Right atrium auricular region (tissue), 2 donors: ENCODE results near the gene ATP6V0C. TPM values are rescaled to one million over a fixed set of nuclear protein-coding genes. Genes with fewer than 3 reads are reported as not detected.

Experiments used
- DNase-seq: peaks from one replicate; pipeline ENCODE4 v3.0.0-alpha.2; 2019; ENCODE audit warnings: low spot score
- H3K27ac ChIP-seq, 2 donors: fragments of 200-600 bp; sonication (generic); 1 replicate in 1 of 2; 2 replicates in 1 of 2; pipeline ENCODE4 v1.5.1; 2016 to 2019
- H3K27me3 ChIP-seq, 2 donors: fragments of 200-600 bp; sonication (generic); one replicate each; pipeline versions ENCODE4 v1.5.1 to v1.6.0; 2017 to 2019
- H3K36me3 ChIP-seq: fragments of 200-600 bp; sonication (generic); one replicate; pipeline ENCODE4 v1.5.1; 2016
- H3K4me1 ChIP-seq, 2 donors: fragments of 200-600 bp; sonication (generic); one replicate each; pipeline versions ENCODE4 v1.5.1 to v1.6.0; 2017 to 2019
- H3K4me3 ChIP-seq, 2 donors: fragments of 200-600 bp; sonication (generic); 1 replicate in 1 of 2; 2 replicates in 1 of 2; pipeline ENCODE4 v1.5.1; 2017 to 2019; ENCODE audit warnings: mild to moderate bottlenecking in 1 of 2, moderate library complexity in 1 of 2
- H3K9me3 ChIP-seq, 2 donors: fragments of 200-600 bp; sonication (generic); one replicate each; pipeline ENCODE4 v1.5.1; 2019
- CTCF ChIP-seq, 2 donors: fragments of 200-600 bp; sonication (generic); IDR thresholded peaks; one replicate each; pipeline ENCODE4 v1.5.1; 2019; ENCODE audit warnings: antibody characterized with exemption in 2 of 2
- total RNA-seq, 2 donors: library from RNA; depleted of rRNA; stranded (reverse); fragments of >200 nt; gene quantifications; one replicate each; pipeline ENCODE4 v1.1.0, GENCODE V29; 2016

ATP6V0C gene
- 100 to 1,000 TPM in 1 of 2 donors, 10 to 100 TPM in 1; 63.7 to 107 TPM for total RNA-seq

GRCh38 chr16:2513405-2514332 lies at the start of gene ATP6V0C:
TSS of gene ATP6V0C (plus strand) at chr16:2513952. CDS start at chr16:2514104, 152 bp downstream.
- DNase-seq, result peak; percentile 93
- Histone ChIP-seq H3K27me3 (no peaks in the 10 kb centered on the region), H3K9me3 (no peaks in the 10 kb centered on the region), H3K27ac (peak within 1 kb of the TSS; percentile 98 to 99), H3K4me1 (peaks cover 0 to 63% of the 10 kb centered on the region in 2 donors), H3K36me3 (no peaks in the 10 kb centered on the region), H3K4me3 (peak within 1 kb of the TSS; percentile 91 to 98)
- no peak for TF ChIP-seq CTCF (IDR thresholded peaks at IDR 0.05)

GRCh38 chr16:2464333-2464732 lies 49.4 kb upstream of the ATP6V0C start:
- H3K9me3 ChIP-seq, result no peaks in the 10 kb centered on the region
- no peak for DNase-seq
- H3K27me3 ChIP-seq, result no peaks in the 10 kb centered on the region
- H3K4me1 ChIP-seq, result peaks cover 0 to 37% of the 10 kb centered on the region in 2 donors
- H3K4me3 ChIP-seq, result no peak overlapping the region
- no peak overlapping the region for H3K27ac ChIP-seq
- H3K36me3 ChIP-seq, result no peaks in the 10 kb centered on the region
- no peak for TF ChIP-seq CTCF (IDR thresholded peaks at IDR 0.05)

GRCh38 chr16:2465653-2466415 lies 47.9 kb upstream of the ATP6V0C start:
- no peak for DNase-seq
- TF ChIP-seq CTCF (IDR thresholded peaks at IDR 0.05), result no peak

GRCh38 chr16:2466667-2467527 lies 46.9 kb upstream of the ATP6V0C start:
- Histone ChIP-seq H3K27ac (no peak overlapping the region), H3K36me3 (no peaks in the 10 kb centered on the region), H3K4me3 (peak overlapping the region in 1 of 2 donors; percentile 64), H3K9me3 (no peaks in the 10 kb centered on the region), H3K4me1 (peaks cover 0 to 49% of the 10 kb centered on the region in 2 donors), H3K27me3 (peaks cover under 1 to 6% of the 10 kb centered on the region in 2 donors)
- no peak for DNase-seq
- no peak for TF ChIP-seq CTCF (IDR thresholded peaks at IDR 0.05)

More at GRCh38 chr16:2465653-2466415, 47.9 kb upstream of the ATP6V0C start:
- Histone ChIP-seq H3K9me3 (no peaks in the 10 kb centered on the region), H3K27me3 (peaks cover 0 to 1% of the 10 kb centered on the region in 2 donors), H3K27ac (no peak overlapping the region), H3K4me3 (no peak overlapping the region), H3K4me1 (peaks cover 0 to 40% of the 10 kb centered on the region in 2 donors), H3K36me3 (no peaks in the 10 kb centered on the region)
